CD4-positive, alpha-beta T cell (primary cell): ENCODE data around the gene EPHX1. TPM values are rescaled to one million over a fixed set of nuclear protein-coding genes. Genes with fewer than 3 reads are reported as not detected.

Experiments
- ATAC-seq: fragments of 200-7000 bp; cut with Tn5 transposase; one replicate; pipeline ENCODE4 v1.10.0; 2022; ENCODE audit warnings: mild to moderate bottlenecking; ENCODE audit not compliant: poor library complexity
- CTCF ChIA-PET: fragments of 350-600 bp; sonication (Branson Sonifier 250); formaldehyde crosslinking; loops from one replicate; lab custom pipeline; 2021; ENCODE audit warnings: antibody characterized with exemption, inconsistent platforms; lab: Charles Lee
- POLR2A ChIA-PET: fragments of 350-600 bp; sonication (Branson Sonifier 250); formaldehyde crosslinking; loops from one replicate; lab custom pipeline; 2021; ENCODE audit warnings: antibody characterized with exemption, inconsistent platforms; lab: Charles Lee
- DNase-seq, 14 experiments: peaks; one replicate each; pipeline ENCODE4 v3.0.0-alpha.2; 2013 to 2020; ENCODE audit warnings: mixed read lengths in 2 of 14
- H3K27ac ChIP-seq, 2 donors: one replicate each; pipeline versions ENCODE4 v1.5.1 to v1.7.0; 2013; ENCODE audit warnings: low read length in 2 of 2, low read depth in 1 of 2, mild to moderate bottlenecking in 1 of 2
- H3K27me3 ChIP-seq, 2 experiments: 1 replicate in 1 of 2; 2 replicates in 1 of 2; pipeline versions ENCODE4 v1.6.1 to v1.7.0; 2013; ENCODE audit warnings: low read length in 2 of 2, control low read depth in 1 of 2, mild to moderate bottlenecking in 1 of 2, moderate library complexity in 1 of 2; ENCODE audit not compliant: insufficient read depth in 2 of 2, control insufficient read depth in 1 of 2
- H3K36me3 ChIP-seq: one replicate; pipeline ENCODE4 v1.6.1; 2013; ENCODE audit warnings: low read length, control low read depth; ENCODE audit not compliant: insufficient read depth
- H3K4me1 ChIP-seq: one replicate; pipeline ENCODE4 v1.6.1; 2013; ENCODE audit warnings: low read length, control low read depth; ENCODE audit not compliant: insufficient read depth
- H3K4me3 ChIP-seq: one replicate; pipeline ENCODE4 v1.5.1; 2013; ENCODE audit warnings: mild to moderate bottlenecking, low read length, moderate library complexity
- H3K9me3 ChIP-seq, 2 experiments: 1 replicate in 1 of 2; 2 replicates in 1 of 2; pipeline versions ENCODE4 v1.6.1 to v1.7.0; 2013; ENCODE audit warnings: low read length in 2 of 2, mild to moderate bottlenecking in 2 of 2, control low read depth in 1 of 2, moderate library complexity in 1 of 2; ENCODE audit not compliant: control insufficient read depth in 1 of 2, insufficient read depth in 1 of 2
- H3K27ac Mint-ChIP-seq: one replicate; pipeline ENCODE4 v1.8.0; 2020; ENCODE audit warnings: mixed read lengths
- H3K27me3 Mint-ChIP-seq: one replicate; pipeline ENCODE4 v1.8.0; 2021; ENCODE audit warnings: mixed read lengths
- H3K36me3 Mint-ChIP-seq: one replicate; pipeline ENCODE4 v1.8.0; 2021; ENCODE audit warnings: low read depth, mixed read lengths
- H3K4me1 Mint-ChIP-seq: one replicate; pipeline ENCODE4 v1.8.0; 2021; ENCODE audit warnings: low read depth, mixed read lengths
- H3K4me3 Mint-ChIP-seq: one replicate; pipeline ENCODE4 v1.8.0; 2020; ENCODE audit warnings: mild to moderate bottlenecking, mixed read lengths
- H3K9me3 Mint-ChIP-seq: one replicate; pipeline ENCODE4 v1.8.0; 2020; ENCODE audit warnings: mixed read lengths
- CTCF ChIP-seq: fragments of 200-600 bp; IDR thresholded peaks from one replicate; pipeline ENCODE4 v1.8.0; 2022; ENCODE audit warnings: antibody characterized with exemption, mild to moderate bottlenecking
- intact Hi-C, 2 experiments: fragments of 100-400 bp; cut with DNase I in 1 of 2; cut with micrococcal nuclease in 1 of 2; formaldehyde crosslinking; loops; one replicate each; pipeline versions ENCODE4 v1.15.1 to v1.9.0; 2023 to 2025; cut with DNase I, micrococcal nuclease
- total RNA-seq, 174 experiments: library from RNA in 2 of 174; stranded (reverse) in 2 of 174; gene quantifications; one replicate each; pipeline ENCODE4 v1.2.3 and lab custom pipeline; 2021 to 2026

EPHX1 gene
- total RNA-seq, 2 experiments from 2014 or later = 0.34 to 0.47 TPM

- POLR2A ChIA-PET = interaction anchor here (1.2 to 13.0 kb wide), 4 partner anchors 18 to 101 kb away, joined by 4 to 427 read pairs (median 6); partner anchors contain the start of gene SRP9
- no peak for DNase-seq
- peaks cover 62% of the 10 kb centered on the region for H3K36me3 ChIP-seq
- H3K4me1 Mint-ChIP-seq = peaks cover 76% of the 10 kb centered on the region
- H3K27me3 Mint-ChIP-seq = no peaks in the 10 kb centered on the region
- H3K4me3 Mint-ChIP-seq = peak overlapping the region; percentile 97
- H3K9me3 Mint-ChIP-seq = no peaks in the 10 kb centered on the region
- TF ChIP-seq CTCF = no peak
- CTCF ChIA-PET = interaction anchor here (0.8 to 2.1 kb wide), 2 partner anchors 19 to 33 kb away, joined by 3 to 10 read pairs; no protein-coding TSS in a partner anchor
- intact Hi-C loops = no loop called here
- peak overlapping the region; percentile 86 for H3K27ac Mint-ChIP-seq
- no peak overlapping the region for H3K4me3 ChIP-seq
- no peaks in the 10 kb centered on the region for H3K27me3 ChIP-seq
- peak overlapping the region; percentile 13 to 27 for H3K27ac ChIP-seq
- H3K36me3 Mint-ChIP-seq = peaks cover 89% of the 10 kb centered on the region
- H3K4me1 ChIP-seq = peaks cover 86% of the 10 kb centered on the region
- no peak for ATAC-seq
- H3K9me3 ChIP-seq = no peaks in the 10 kb centered on the region
These were observed 68.4 kb downstream of the EPHX1 start for GRCh38 chr1:225878282-225878681.

DNA sequence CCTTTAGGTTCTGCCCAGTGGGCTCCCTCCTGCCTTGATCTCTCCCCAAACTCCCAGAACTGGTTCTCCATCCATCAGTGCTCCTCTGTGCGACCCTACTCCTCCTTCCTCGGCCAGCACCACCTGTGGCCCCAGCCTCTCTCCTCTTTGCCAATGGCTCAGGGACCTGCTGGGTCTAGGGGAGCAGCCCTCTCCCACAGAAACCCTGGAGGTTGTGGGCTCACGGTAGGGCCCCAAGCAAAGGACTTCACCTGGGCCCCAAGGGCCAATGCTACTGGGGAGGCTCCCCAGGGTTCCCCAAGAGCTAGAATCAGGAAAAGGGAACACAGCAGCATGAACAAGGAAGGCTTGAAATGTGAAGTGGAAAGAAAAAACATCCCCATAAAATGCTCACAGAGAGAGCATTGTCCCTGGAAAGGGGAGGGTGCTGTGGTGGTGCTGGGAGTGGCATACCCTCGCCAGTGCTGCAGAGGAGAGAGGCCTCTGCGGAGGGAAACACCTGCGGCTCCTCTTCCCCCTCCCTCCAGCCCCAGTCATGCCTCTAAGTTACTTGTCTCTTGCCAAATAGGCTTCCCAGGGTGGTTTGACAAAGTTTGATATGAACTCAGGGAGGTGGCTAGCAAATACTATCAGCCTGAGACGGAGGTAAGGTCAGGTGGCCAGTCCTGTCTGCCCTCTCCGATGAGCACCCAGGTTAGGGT, 69.7 kb downstream of the EPHX1 start:
- TF ChIP-seq CTCF = no peak
- intact Hi-C loops = loop anchor here (1.0 to 10.0 kb wide), 6 partner anchors 13 to 185 kb away; partner anchors contain the start of genes H3-3A (in 1 of the 2) and SRP9 (in 1 of the 2)
- Histone ChIP-seq H3K9me3 (no peaks in the 10 kb centered on the region), H3K27me3 (no peaks in the 10 kb centered on the region), H3K4me1 (peaks cover 80% of the 10 kb centered on the region), H3K36me3 (peaks cover 49% of the 10 kb centered on the region), H3K4me3 (peak overlapping the region; percentile 74), H3K27ac (peak overlapping the region; percentile 33 to 87)
- H3K9me3 Mint-ChIP-seq = no peaks in the 10 kb centered on the region
- DNase-seq = peak in 9 of 14 experiments; percentile 36 to 77 (median 45)
- H3K4me1 Mint-ChIP-seq = peaks cover 70% of the 10 kb centered on the region
- H3K27me3 Mint-ChIP-seq = no peaks in the 10 kb centered on the region
- peak; percentile 45 for ATAC-seq
- ChIA-PET CTCF (interaction anchor here (2.2 kb wide), 1 partner anchor 32 kb away, joined by 9 read pairs; no protein-coding TSS in a partner anchor), POLR2A (interaction anchor here (0.9 to 13.0 kb wide), 10 partner anchors 14 to 435 kb away, joined by 3 to 427 read pairs (median 32); partner anchors contain the start of genes PYCR2, SDE2 and SRP9)
- H3K4me3 Mint-ChIP-seq = peak overlapping the region; percentile 97
- peaks cover 77% of the 10 kb centered on the region for H3K36me3 Mint-ChIP-seq
- peak overlapping the region; percentile 86 for H3K27ac Mint-ChIP-seq

DNA sequence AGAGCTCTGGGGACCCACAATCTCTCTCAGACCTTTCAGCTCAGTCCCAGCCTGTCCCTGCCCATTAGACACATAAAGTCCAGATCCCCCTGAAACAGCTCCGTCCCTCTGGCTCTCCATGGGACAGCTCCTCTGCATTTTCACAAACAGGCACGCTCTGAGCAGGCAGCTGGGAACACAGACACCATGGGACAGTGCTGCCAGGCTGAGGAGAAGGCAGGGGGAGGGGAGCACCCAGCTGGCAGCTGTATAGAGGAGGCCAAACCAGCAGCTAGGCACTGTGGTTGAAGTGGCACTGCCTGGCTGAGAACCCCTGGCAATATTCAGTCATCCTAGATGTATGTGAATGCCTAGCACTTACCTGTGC, 70.3 kb downstream of the EPHX1 start:
- Mint-ChIP-seq H3K9me3 (no peaks in the 10 kb centered on the region), H3K4me1 (peaks cover 65% of the 10 kb centered on the region), H3K36me3 (peaks cover 72% of the 10 kb centered on the region), H3K4me3 (peak overlapping the region; percentile 97), H3K27me3 (no peaks in the 10 kb centered on the region), H3K27ac (peak overlapping the region; percentile 86)
- ChIA-PET CTCF (interaction anchor here (1.0 to 3.8 kb wide), 3 partner anchors 31 to 103 kb away, joined by 3 to 20 read pairs (median 9); partner anchors contain the start of genes PYCR2 and SRP9), POLR2A (interaction anchor here (0.9 to 13.0 kb wide), 13 partner anchors 14 to 436 kb away, joined by 3 to 427 read pairs (median 16); partner anchors contain the start of genes EPHX1, PYCR2, SDE2 and SRP9)
- intact Hi-C loops = loop anchor here (1.0 to 10.0 kb wide), 6 partner anchors 13 to 185 kb away; partner anchors contain the start of genes H3-3A (in 1 of the 2) and SRP9 (in 1 of the 2)
- Histone ChIP-seq H3K4me1 (peaks cover 75% of the 10 kb centered on the region), H3K27me3 (no peaks in the 10 kb centered on the region), H3K36me3 (peaks cover 44% of the 10 kb centered on the region), H3K9me3 (no peaks in the 10 kb centered on the region), H3K4me3 (peak overlapping the region; percentile 74), H3K27ac (peak overlapping the region; percentile 33 to 87)
- DNase-seq = peak in 2 of 14 experiments; percentile 24 to 39
- no peak for TF ChIP-seq CTCF
- ATAC-seq = no peak
